OCI-LY7 (cell line): ENCODE data around the gene ZNF813.

Source experiments
- EZH2phosphoT487 ChIP-seq: fragments of 200-600 bp; sonication (generic); IDR thresholded peaks from 2 replicates; pipeline ENCODE4 v1.6.1; 2018; ENCODE audit warnings: low read depth, borderline replicate concordance, mild to moderate bottlenecking, mixed run types, antibody characterized with exemption, low read length, moderate library complexity, mixed read lengths
- TF ChIP-seq, protein P1 (sequence below): fragments of 200-600 bp; sonication (generic); conservative IDR thresholded peaks from 2 replicates; pipeline ENCODE4 v1.5.1; 2014; ENCODE audit warnings: mild to moderate bottlenecking, antibody characterized with exemption, low read length, moderate library complexity, mixed read lengths

DNA sequence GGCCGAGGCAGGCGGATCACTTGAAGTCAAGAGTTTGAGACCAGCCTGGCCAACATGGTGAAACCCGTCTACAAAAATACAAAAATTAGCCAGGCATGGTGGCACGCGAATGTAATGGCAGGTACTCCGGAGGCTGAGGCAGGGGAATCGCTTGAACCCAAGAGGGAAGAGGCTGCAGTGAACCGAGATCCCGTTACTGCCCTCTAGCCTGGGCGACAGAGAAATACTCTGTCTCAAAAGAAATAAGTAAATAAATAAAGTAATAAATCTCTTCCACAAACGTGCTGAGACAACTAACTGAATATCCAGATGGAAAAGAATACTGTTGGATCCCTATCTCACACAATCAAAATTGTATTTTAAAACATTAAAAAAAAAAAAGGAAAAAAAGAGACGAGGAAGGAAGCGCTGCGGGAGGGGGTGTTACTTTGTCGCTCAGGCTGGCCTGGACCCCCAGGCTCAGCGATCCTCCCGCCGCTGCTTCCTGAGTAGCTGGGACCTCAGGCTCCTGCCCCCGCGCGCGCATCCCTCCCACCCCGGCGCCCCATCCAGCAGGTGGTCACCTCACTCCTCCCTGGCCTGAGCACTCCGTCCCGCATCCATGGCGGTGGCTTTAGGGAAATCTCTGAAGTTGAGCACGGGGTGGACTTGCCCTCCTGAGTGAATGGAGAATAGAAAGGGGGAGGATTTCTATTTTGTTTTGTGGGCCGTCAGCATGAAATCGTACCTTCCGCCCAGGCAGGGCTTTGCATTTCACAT lies 628 bp upstream of the ZNF813 start:
- TF ChIP-seq, protein P1, sequence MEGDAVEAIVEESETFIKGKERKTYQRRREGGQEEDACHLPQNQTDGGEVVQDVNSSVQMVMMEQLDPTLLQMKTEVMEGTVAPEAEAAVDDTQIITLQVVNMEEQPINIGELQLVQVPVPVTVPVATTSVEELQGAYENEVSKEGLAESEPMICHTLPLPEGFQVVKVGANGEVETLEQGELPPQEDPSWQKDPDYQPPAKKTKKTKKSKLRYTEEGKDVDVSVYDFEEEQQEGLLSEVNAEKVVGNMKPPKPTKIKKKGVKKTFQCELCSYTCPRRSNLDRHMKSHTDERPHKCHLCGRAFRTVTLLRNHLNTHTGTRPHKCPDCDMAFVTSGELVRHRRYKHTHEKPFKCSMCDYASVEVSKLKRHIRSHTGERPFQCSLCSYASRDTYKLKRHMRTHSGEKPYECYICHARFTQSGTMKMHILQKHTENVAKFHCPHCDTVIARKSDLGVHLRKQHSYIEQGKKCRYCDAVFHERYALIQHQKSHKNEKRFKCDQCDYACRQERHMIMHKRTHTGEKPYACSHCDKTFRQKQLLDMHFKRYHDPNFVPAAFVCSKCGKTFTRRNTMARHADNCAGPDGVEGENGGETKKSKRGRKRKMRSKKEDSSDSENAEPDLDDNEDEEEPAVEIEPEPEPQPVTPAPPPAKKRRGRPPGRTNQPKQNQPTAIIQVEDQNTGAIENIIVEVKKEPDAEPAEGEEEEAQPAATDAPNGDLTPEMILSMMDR: no peak
- TF ChIP-seq EZH2phosphoT487: no peak
